PFSK-1 (cell line): ENCODE data around the gene CAMTA1.

Experiments
- FOXP2 ChIP-seq: optimal IDR thresholded peaks from 2 replicates; pipeline ENCODE3; 2011; ENCODE audit warnings: borderline replicate concordance, control low read depth, inconsistent platforms; ENCODE audit not compliant: insufficient read depth; ENCODE audit errors: extremely low read length, extremely low read depth
- POLR2AphosphoS5 ChIP-seq: IDR thresholded peaks from 2 replicates; pipeline ENCODE4 v1.6.1; 2012; ENCODE audit warnings: low read depth, mild to moderate bottlenecking, control low read depth, low read length, moderate library complexity
- REST ChIP-seq, 2 experiments: IDR thresholded peaks; 2 replicates each; pipeline versions ENCODE4 v1.6.1 to v1.8.0; 2011 to 2012; ENCODE audit warnings: low read depth in 2 of 2, low read length in 2 of 2, control low read depth in 1 of 2, inconsistent platforms in 1 of 2, mild to moderate bottlenecking in 1 of 2, moderate library complexity in 1 of 2; ENCODE audit not compliant: insufficient read depth in 1 of 2
- SIN3A ChIP-seq: IDR thresholded peaks from 2 replicates; pipeline ENCODE4 v1.6.1; 2012; ENCODE audit warnings: mild to moderate bottlenecking, low read length, moderate library complexity, borderline replicate concordance; ENCODE audit not compliant: insufficient read depth
- TAF1 ChIP-seq: IDR thresholded peaks from 2 replicates; pipeline ENCODE4 v1.6.1; 2012; ENCODE audit warnings: low read length, control low read depth, borderline replicate concordance; ENCODE audit not compliant: insufficient read depth

Gene CAMTA1

GRCh38 chr1:7674972-7675371 lies 889.7 kb downstream of the CAMTA1 start:
- TF ChIP-seq TAF1 (no peak), FOXP2 (no peak), POLR2AphosphoS5 (no peak), SIN3A (no peak), REST (IDR thresholded peaks at IDR 0.05; ENCODE audit: insufficient read depth in 1 of 2, low read depth in 2 of 2, low read length in 2 of 2) (no peak)

- TF ChIP-seq SIN3A (no peak), REST (IDR thresholded peaks at IDR 0.05; ENCODE audit: insufficient read depth in 1 of 2, low read depth in 2 of 2, low read length in 2 of 2) (no peak), TAF1 (no peak), FOXP2 (no peak), POLR2AphosphoS5 (no peak)
These were observed 890.4 kb downstream of the CAMTA1 start for GRCh38 chr1:7675431-7676273.

- TF ChIP-seq SIN3A (no peak), FOXP2 (no peak), POLR2AphosphoS5 (no peak), REST (IDR thresholded peaks at IDR 0.05; ENCODE audit: insufficient read depth in 1 of 2, low read depth in 2 of 2, low read length in 2 of 2) (no peak), TAF1 (no peak)
These were observed 891.2 kb downstream of the CAMTA1 start for GRCh38 chr1:7676274-7676945.

- TF ChIP-seq FOXP2 (no peak), TAF1 (no peak), POLR2AphosphoS5 (no peak)
These were observed 891.9 kb downstream of the CAMTA1 start for GRCh38 chr1:7677111-7677510.

GRCh38 chr1:7677815-7678214 lies 892.6 kb downstream of the CAMTA1 start:
- TF ChIP-seq TAF1 = no peak
- TF ChIP-seq REST (IDR thresholded peaks at IDR 0.05; ENCODE audit: insufficient read depth in 1 of 2, low read depth in 2 of 2, low read length in 2 of 2) = no peak
- TF ChIP-seq FOXP2 = no peak
